ENCODE results near the gene CMSS1. TPM values are rescaled to one million over a fixed set of nuclear protein-coding genes. Genes with fewer than 3 reads are reported as not detected.

The CMSS1 gene
- total RNA-seq, 1 donor from 2014 or later, result 35.7 TPM

GRCh38 chr3:100102757-100103156, 285.1 kb downstream of the CMSS1 start:
- no peak for TF ChIP-seq CTCF (IDR thresholded peaks at IDR 0.05; ENCODE audit: unreplicated experiment)
- H3K36me3 Mint-ChIP-seq (ENCODE audit: insufficient read depth), result peaks cover 3% of the 10 kb centered on the region
- H3K4me1 Mint-ChIP-seq (ENCODE audit: low read depth), result peaks cover 76% of the 10 kb centered on the region
- H3K9me3 Mint-ChIP-seq (ENCODE audit: low read depth), result peaks cover 4% of the 10 kb centered on the region
- H3K27ac Mint-ChIP-seq, result peak overlapping the region; percentile 94
- H3K27me3 Mint-ChIP-seq, result no peaks in the 10 kb centered on the region
- no peak overlapping the region for H3K4me3 Mint-ChIP-seq (ENCODE audit: low read depth)
- DNase-seq (ENCODE audit: low spot score, unreplicated experiment), result no peak

GRCh38 chr3:100103558-100104441, 286.1 kb downstream of the CMSS1 start:
- peaks cover 3% of the 10 kb centered on the region for H3K36me3 Mint-ChIP-seq (ENCODE audit: insufficient read depth)
- peaks cover 4% of the 10 kb centered on the region for H3K9me3 Mint-ChIP-seq (ENCODE audit: low read depth)
- DNase-seq (ENCODE audit: low spot score, unreplicated experiment), result no peak
- peaks cover 73% of the 10 kb centered on the region for H3K4me1 Mint-ChIP-seq (ENCODE audit: low read depth)
- H3K4me3 Mint-ChIP-seq (ENCODE audit: low read depth), result no peak overlapping the region
- H3K27ac Mint-ChIP-seq, result peak overlapping the region; percentile 94
- no peak for TF ChIP-seq CTCF (IDR thresholded peaks at IDR 0.05; ENCODE audit: unreplicated experiment)
- H3K27me3 Mint-ChIP-seq, result no peaks in the 10 kb centered on the region

- no peak for TF ChIP-seq CTCF (IDR thresholded peaks at IDR 0.05; ENCODE audit: unreplicated experiment)
- no peak for DNase-seq (ENCODE audit: low spot score, unreplicated experiment)
- Mint-ChIP-seq H3K27ac (peak overlapping the region; percentile 94), H3K36me3 (ENCODE audit: insufficient read depth) (peaks cover 3% of the 10 kb centered on the region), H3K4me3 (ENCODE audit: low read depth) (no peak overlapping the region), H3K9me3 (ENCODE audit: low read depth) (peaks cover 4% of the 10 kb centered on the region), H3K27me3 (no peaks in the 10 kb centered on the region), H3K4me1 (ENCODE audit: low read depth) (peaks cover 69% of the 10 kb centered on the region)
Observed at GRCh38 chr3:100104442-100104798, 286.8 kb downstream of the CMSS1 start.

GRCh38 chr3:100104817-100105413, 287.3 kb downstream of the CMSS1 start:
- H3K9me3 Mint-ChIP-seq (ENCODE audit: low read depth), result peaks cover 4% of the 10 kb centered on the region
- no peak for TF ChIP-seq CTCF (IDR thresholded peaks at IDR 0.05; ENCODE audit: unreplicated experiment)
- no peak for DNase-seq (ENCODE audit: low spot score, unreplicated experiment)
- H3K4me1 Mint-ChIP-seq (ENCODE audit: low read depth), result peaks cover 65% of the 10 kb centered on the region
- no peaks in the 10 kb centered on the region for H3K27me3 Mint-ChIP-seq
- peak overlapping the region; percentile 94 for H3K27ac Mint-ChIP-seq
- H3K36me3 Mint-ChIP-seq (ENCODE audit: insufficient read depth), result peaks cover 3% of the 10 kb centered on the region
- H3K4me3 Mint-ChIP-seq (ENCODE audit: low read depth), result no peak overlapping the region

GRCh38 chr3:100105501-100105900, 287.8 kb downstream of the CMSS1 start:
- peaks cover 63% of the 10 kb centered on the region for H3K4me1 Mint-ChIP-seq (ENCODE audit: low read depth)
- no peaks in the 10 kb centered on the region for H3K27me3 Mint-ChIP-seq
- TF ChIP-seq CTCF (IDR thresholded peaks at IDR 0.05; ENCODE audit: unreplicated experiment), result no peak
- no peak for DNase-seq (ENCODE audit: low spot score, unreplicated experiment)
- H3K27ac Mint-ChIP-seq, result peak overlapping the region; percentile 94
- no peak overlapping the region for H3K4me3 Mint-ChIP-seq (ENCODE audit: low read depth)
- peaks cover 3% of the 10 kb centered on the region for H3K36me3 Mint-ChIP-seq (ENCODE audit: insufficient read depth)
- peaks cover 4% of the 10 kb centered on the region for H3K9me3 Mint-ChIP-seq (ENCODE audit: low read depth)

All from progenitor cell of endocrine pancreas (in vitro differentiated cells).